HCT116 (cell line): ENCODE data around the gene ZSCAN25. TPM values are rescaled to one million over a fixed set of nuclear protein-coding genes. Genes with fewer than 3 reads are reported as not detected.

Experiments
- ATAC-seq: fragments of 200-7000 bp; cut with Tn5 transposase; 2 replicates; pipeline ENCODE4 v1.9.1; 2020; ENCODE audit warnings: mild to moderate bottlenecking, moderate library complexity
- BruUV-seq: library from RNA; stranded (reverse); fragments of 400-500 nt; replicated peaks from 2 replicates; lab custom pipeline; 2021; lab: Mats Ljungman, UMichigan
- CTCF ChIA-PET: fragments of 300-600 bp; sonication (Branson Sonifier 250); formaldehyde crosslinking; loops from one replicate; lab custom pipeline; 2021; ENCODE audit warnings: antibody characterized with exemption; lab: Charles Lee
- POLR2A ChIA-PET: fragments of 300-600, 350-600 bp; sonication (Branson Sonifier 250); formaldehyde crosslinking; loops from one replicate; lab custom pipeline; 2021; ENCODE audit warnings: antibody characterized with exemption; lab: Charles Lee
- RAD21 ChIA-PET, 2 experiments: fragments of 300-600 bp; sonication (Branson Sonifier 250); formaldehyde crosslinking; loops; one replicate each; lab custom pipeline; 2023; ENCODE audit warnings: low total read pairs in 2 of 2; ENCODE audit not compliant: uncharacterized antibody in 2 of 2, unreplicated experiment in 2 of 2, low non-redundant PET in 1 of 2; lab: Charles Lee
- DNase-seq: peaks from one replicate; pipeline ENCODE4 v3.0.0-alpha.2; 2010; ENCODE audit warnings: low read depth, low spot score
- H2AFZ ChIP-seq: fragments of 200-600 bp; shearing (Covaris generic), sonication (generic); 2 replicates; pipeline ENCODE4 v1.6.1; 2017; ENCODE audit warnings: low read depth, mixed run types, mixed read lengths, antibody characterized with exemption, low read length; ENCODE audit not compliant: poor library complexity, severe bottlenecking
- H3K27ac ChIP-seq: 2 replicates; pipeline ENCODE4 v1.5.1; 2012; ENCODE audit warnings: low read depth, low read length
- H3K27me3 ChIP-seq: fragments of 200-600 bp; sonication (generic); 2 replicates; pipeline ENCODE4 v1.6.1; 2016; ENCODE audit warnings: mixed run types, low read length, mixed read lengths; ENCODE audit not compliant: insufficient read depth
- H3K36me3 ChIP-seq, 2 experiments: fragments of 200-500 bp in 1 of 2; fragments of 200-600 bp in 1 of 2; sonication (Bioruptor generic) in 1 of 2; sonication (generic) in 1 of 2; 2 replicates each; pipeline versions ENCODE4 v1.5.1 to v1.6.1; 2014 to 2016; ENCODE audit warnings: low read length in 2 of 2, inconsistent platforms in 1 of 2, mixed read lengths in 1 of 2, mixed run types in 1 of 2; ENCODE audit not compliant: insufficient read depth in 2 of 2, control insufficient read depth in 1 of 2
- H3K4me1 ChIP-seq, 2 experiments: fragments of 200-600 bp in 1 of 2; sonication (generic) in 1 of 2; 2 replicates each; pipeline versions ENCODE4 v1.5.1 to v1.6.1; 2012 to 2017; ENCODE audit warnings: low read length in 2 of 2, inconsistent platforms in 1 of 2, mild to moderate bottlenecking in 1 of 2, mixed read lengths in 1 of 2, mixed run types in 1 of 2, moderate library complexity in 1 of 2; ENCODE audit not compliant: insufficient read depth in 2 of 2, control insufficient read depth in 1 of 2
- H3K4me2 ChIP-seq: fragments of 200-600 bp; sonication (generic); 2 replicates; pipeline ENCODE4 v1.6.1; 2017; ENCODE audit warnings: mixed run types, low read length, mixed read lengths
- H3K4me3 ChIP-seq, 2 experiments: fragments of 200-600 bp in 1 of 2; sonication (generic) in 1 of 2; replicated peaks in 1 of 2; 2 replicates each; pipeline ENCODE4 v1.5.1; 2011 to 2016; ENCODE audit warnings: low read length in 2 of 2, control low read depth in 1 of 2, low read depth in 1 of 2, mild to moderate bottlenecking in 1 of 2, mixed read lengths in 1 of 2, mixed run types in 1 of 2
- H3K79me2 ChIP-seq: fragments of 200-600 bp; sonication (generic); 2 replicates; pipeline ENCODE4 v1.6.1; 2017; ENCODE audit warnings: mild to moderate bottlenecking, mixed run types, low read length, moderate library complexity, mixed read lengths; ENCODE audit not compliant: insufficient read depth
- H3K9ac ChIP-seq: fragments of 200-600 bp; sonication (generic); 2 replicates; pipeline ENCODE4 v1.6.1; 2016; ENCODE audit warnings: low read length, mixed read lengths
- H3K9me2 ChIP-seq: fragments of 200-600 bp; sonication (generic), shearing (Covaris generic); 2 replicates; pipeline ENCODE4 v1.6.1; 2017; ENCODE audit warnings: mixed run types, mild to moderate bottlenecking, moderate library complexity; ENCODE audit not compliant: insufficient read depth
- H3K9me3 ChIP-seq, 2 experiments: fragments of 200-500 bp in 1 of 2; fragments of 200-600 bp in 1 of 2; sonication (Bioruptor generic) in 1 of 2; sonication (generic) in 1 of 2; 2 replicates each; pipeline ENCODE4 v1.6.1; 2014 to 2017; ENCODE audit warnings: low read length in 2 of 2, mixed read lengths in 2 of 2, inconsistent platforms in 1 of 2, low read depth in 1 of 2, mild to moderate bottlenecking in 1 of 2, mixed run types in 1 of 2, moderate library complexity in 1 of 2; ENCODE audit not compliant: control insufficient read depth in 1 of 2, insufficient read depth in 1 of 2
- H4K20me1 ChIP-seq: fragments of 200-600 bp; sonication (generic), shearing (Covaris generic); 2 replicates; pipeline ENCODE4 v1.6.1; 2017; ENCODE audit warnings: mixed run types, mild to moderate bottlenecking, moderate library complexity; ENCODE audit not compliant: insufficient read depth
- CBX3 ChIP-seq: IDR thresholded peaks from 2 replicates; pipeline ENCODE4 v1.6.1; 2012; ENCODE audit warnings: low read depth
- CEBPB ChIP-seq: IDR thresholded peaks from 2 replicates; pipeline ENCODE4 v1.6.1; 2012; ENCODE audit warnings: low read depth
- CTCF ChIP-seq, 3 experiments: fragments of 200-600 bp in 1 of 3; sonication (generic) in 1 of 3; IDR thresholded peaks in 2 of 3; conservative IDR thresholded peaks in 1 of 3; 2 replicates each; pipeline ENCODE4 v1.5.1; 2012 to 2017; ENCODE audit warnings: low read depth in 2 of 3, low read length in 2 of 3, antibody characterized with exemption in 1 of 3, borderline replicate concordance in 1 of 3, control low read depth in 1 of 3, mild to moderate bottlenecking in 1 of 3, mixed read lengths in 1 of 3, mixed run types in 1 of 3, moderate library complexity in 1 of 3; ENCODE audit not compliant: insufficient read depth in 1 of 3
- EGR1 ChIP-seq: IDR thresholded peaks from 2 replicates; pipeline ENCODE4 v1.6.1; 2012; ENCODE audit warnings: low read depth
- EZH2phosphoT487 ChIP-seq: fragments of 200-600 bp; IDR thresholded peaks from 2 replicates; pipeline ENCODE4 v1.6.1; 2018; ENCODE audit warnings: antibody characterized with exemption, borderline replicate concordance
- MAX ChIP-seq: IDR thresholded peaks from 2 replicates; pipeline ENCODE4 v1.6.1; 2012
- POLR2AphosphoS5 ChIP-seq: IDR thresholded peaks from 2 replicates; pipeline ENCODE4 v1.6.1; 2011; ENCODE audit warnings: mild to moderate bottlenecking, low read depth, low read length, moderate library complexity
- YY1 ChIP-seq: IDR thresholded peaks from 2 replicates; pipeline ENCODE4 v1.6.1; 2011; ENCODE audit warnings: low read length, low read depth, moderate library complexity, mild to moderate bottlenecking; ENCODE audit not compliant: insufficient replicate concordance; ENCODE audit errors: extremely low read depth
- ZBTB33 ChIP-seq: IDR thresholded peaks from 2 replicates; pipeline ENCODE4 v1.6.1; 2011; ENCODE audit warnings: mild to moderate bottlenecking, low read length, moderate library complexity; ENCODE audit not compliant: insufficient replicate concordance; ENCODE audit errors: extremely low read depth
- ZFX ChIP-seq: fragments of 450-650 bp; IDR thresholded peaks from 2 replicates; pipeline ENCODE4 v1.6.1; 2017
- ZNF274 ChIP-seq: fragments of 200-500 bp; sonication (Bioruptor generic); IDR thresholded peaks from 2 replicates; pipeline ENCODE4 v1.6.1; 2014; ENCODE audit warnings: mild to moderate bottlenecking, low read depth, low read length, inconsistent platforms
- intact Hi-C: fragments of 100-400 bp; cut with micrococcal nuclease; formaldehyde crosslinking; loops from 2 replicates; pipeline ENCODE4 v1.10.0; 2022
- total RNA-seq: library from RNA; stranded (reverse); gene quantifications from one replicate; pipeline ENCODE4 v1.2.1, GENCODE V29; 2021; ENCODE audit not compliant: unreplicated experiment

Gene ZSCAN25
- total RNA-seq, 1 experiment from 2014 or later = 14.0 TPM

GRCh38 chr7:99623091-99623693 is 6.4 kb downstream of the ZSCAN25 start (continued):
- TF ChIP-seq ZBTB33 = no peak
- TF ChIP-seq MAX = no peak

- no peaks in the 10 kb centered on the region for H3K9me3 ChIP-seq
- no peaks in the 10 kb centered on the region for H3K9me2 ChIP-seq
- no peak overlapping the region for H3K4me2 ChIP-seq
- H3K4me3 ChIP-seq = no peak overlapping the region
- BruUV-seq = no TSS peak
- ChIA-PET CTCF (no interaction called here), POLR2A (no interaction called here), RAD21 (no interaction called here)
- intact Hi-C loops = no loop called here
- H2AFZ ChIP-seq = no peak overlapping the region
- no peaks in the 10 kb centered on the region for H3K27me3 ChIP-seq
- H3K27ac ChIP-seq = no peak overlapping the region
- peaks cover 0 to 1% of the 10 kb centered on the region in 2 experiments; a peak in 1 of 4 replicates for H3K4me1 ChIP-seq
- H3K36me3 ChIP-seq = peaks cover 60 to 62% of the 10 kb centered on the region in 2 experiments; a peak in 3 of 4 replicates
- no peaks in the 10 kb centered on the region for H4K20me1 ChIP-seq
- peaks cover 37% of the 10 kb centered on the region for H3K79me2 ChIP-seq
- H3K9ac ChIP-seq = no peak overlapping the region
- no peak for DNase-seq
- no peak for ATAC-seq
- TF ChIP-seq CBX3 = no peak
- TF ChIP-seq ZFX = no peak
- TF ChIP-seq YY1 = no peak
- TF ChIP-seq CTCF (IDR thresholded peaks at IDR 0.05 in 2 of 3, conservative IDR thresholded peaks at IDR 0.05 in 1 of 3; ENCODE audit: borderline replicate concordance in 1 of 3, insufficient read depth in 1 of 3, low read depth in 2 of 3, low read length in 2 of 3) = no peak
- TF ChIP-seq EZH2phosphoT487 = no peak
- no peak for TF ChIP-seq ZNF274
- no peak for TF ChIP-seq ZBTB33
- TF ChIP-seq EGR1 = no peak
- no peak for TF ChIP-seq CEBPB
- TF ChIP-seq POLR2AphosphoS5 = no peak
Observed at GRCh38 chr7:99623702-99624447, 7.1 kb downstream of the ZSCAN25 start.
